GM19395 (cell line): ENCODE measurements around the gene TECTB.

Source experiments
- ATAC-seq: cut with Tn5 transposase; IDR thresholded peaks from one replicate; pipeline ENCODE4 v1.9.1; 2021; ENCODE audit warnings: mild to moderate bottlenecking, moderate library complexity; ENCODE audit not compliant: unreplicated experiment

The TECTB gene

GRCh38 chr10:112307358-112308124 lies 24.3 kb downstream of the TECTB start:
- ATAC-seq = peak; percentile 86

- ATAC-seq = peak; percentile 16
These were observed 24.9 kb downstream of the TECTB start for GRCh38 chr10:112308125-112308502.

- ATAC-seq = no peak
These were observed 28.3 kb downstream of the TECTB start for GRCh38 chr10:112311481-112311880.

DNA sequence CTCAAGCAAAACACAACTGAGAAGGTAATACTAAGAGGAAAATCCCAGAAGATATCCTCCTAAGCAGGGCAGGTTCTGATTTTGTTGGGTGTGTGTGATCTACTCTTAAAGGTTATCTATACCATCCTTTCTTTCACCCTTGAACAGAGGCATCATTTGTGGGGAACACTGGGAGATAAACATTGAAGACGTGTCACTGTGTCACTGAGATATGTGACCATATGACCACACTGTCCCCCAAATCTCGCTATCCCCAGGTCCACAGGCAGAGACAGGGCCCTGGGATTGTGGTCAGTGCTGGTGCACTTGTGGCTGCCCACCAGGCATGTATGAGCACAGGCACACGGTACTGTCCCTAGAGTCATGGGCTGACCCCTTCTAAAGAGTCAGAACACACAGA lies 30.0 kb downstream of the TECTB start:
- ATAC-seq = no peak

GRCh38 chr10:112313911-112314310 lies 30.7 kb downstream of the TECTB start:
- no peak for ATAC-seq

DNA sequence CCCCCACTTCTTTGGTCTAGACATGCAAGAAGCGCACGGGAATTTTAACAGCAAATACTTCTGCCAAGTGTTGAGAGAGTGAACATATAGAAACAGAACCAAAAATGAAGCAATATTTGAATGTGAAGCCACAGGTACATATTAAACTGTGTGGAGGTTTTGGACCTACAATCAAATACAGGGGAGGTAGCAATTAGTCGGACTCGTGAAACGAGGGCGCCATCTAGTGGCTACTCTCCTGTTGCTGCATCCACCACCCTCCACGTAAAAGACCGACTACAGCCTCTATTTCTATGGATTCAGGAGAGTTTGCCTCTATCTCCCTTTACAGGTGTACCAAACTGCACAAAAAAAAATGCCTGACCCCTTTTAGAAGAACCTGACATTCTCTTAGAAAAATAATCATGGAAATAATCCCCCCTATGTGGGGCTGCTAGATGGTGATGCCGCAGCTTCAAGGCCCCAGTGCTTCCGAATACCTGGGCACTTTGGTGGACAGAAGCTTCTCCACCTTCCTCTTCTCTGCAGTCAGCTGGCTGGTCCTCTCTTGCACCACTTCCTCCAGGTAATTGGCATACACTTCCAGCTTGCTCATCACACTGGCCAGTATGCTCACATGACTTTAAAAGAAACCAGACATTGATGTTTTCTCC lies 31.7 kb downstream of the TECTB start:
- peak; percentile 96 for ATAC-seq

- no peak for ATAC-seq
These were observed 44.5 kb downstream of the TECTB start for GRCh38 chr10:112327678-112328077.

DNA sequence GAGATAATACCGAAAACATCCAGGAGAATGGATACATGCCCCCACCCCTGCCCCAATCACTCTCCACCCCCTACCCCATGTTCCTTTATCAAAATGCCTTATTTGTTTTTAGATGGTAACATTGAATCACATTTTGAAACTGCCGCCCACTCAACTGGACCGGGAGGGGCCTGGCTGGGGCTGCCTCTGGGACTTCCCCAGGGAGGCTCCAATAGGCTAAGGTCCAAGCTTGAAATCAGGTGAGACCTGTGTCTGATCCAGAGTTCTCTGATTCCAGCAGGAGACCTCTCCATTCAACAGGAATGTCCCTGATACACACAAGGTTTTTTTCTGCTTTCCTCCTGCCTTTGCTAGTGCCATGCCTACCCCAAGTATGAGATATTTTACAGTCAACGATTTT lies 47.0 kb downstream of the TECTB start:
- ATAC-seq = no peak

- ATAC-seq = no peak
These were observed 47.5 kb downstream of the TECTB start for GRCh38 chr10:112330607-112331160.

GRCh38 chr10:112332022-112332421 lies 48.8 kb downstream of the TECTB start:
- ATAC-seq = no peak

GRCh38 chr10:112332509-112333228 lies 49.5 kb downstream of the TECTB start:
- no peak for ATAC-seq

GRCh38 chr10:112333452-112333851 lies 50.3 kb downstream of the TECTB start:
- ATAC-seq = no peak

DNA sequence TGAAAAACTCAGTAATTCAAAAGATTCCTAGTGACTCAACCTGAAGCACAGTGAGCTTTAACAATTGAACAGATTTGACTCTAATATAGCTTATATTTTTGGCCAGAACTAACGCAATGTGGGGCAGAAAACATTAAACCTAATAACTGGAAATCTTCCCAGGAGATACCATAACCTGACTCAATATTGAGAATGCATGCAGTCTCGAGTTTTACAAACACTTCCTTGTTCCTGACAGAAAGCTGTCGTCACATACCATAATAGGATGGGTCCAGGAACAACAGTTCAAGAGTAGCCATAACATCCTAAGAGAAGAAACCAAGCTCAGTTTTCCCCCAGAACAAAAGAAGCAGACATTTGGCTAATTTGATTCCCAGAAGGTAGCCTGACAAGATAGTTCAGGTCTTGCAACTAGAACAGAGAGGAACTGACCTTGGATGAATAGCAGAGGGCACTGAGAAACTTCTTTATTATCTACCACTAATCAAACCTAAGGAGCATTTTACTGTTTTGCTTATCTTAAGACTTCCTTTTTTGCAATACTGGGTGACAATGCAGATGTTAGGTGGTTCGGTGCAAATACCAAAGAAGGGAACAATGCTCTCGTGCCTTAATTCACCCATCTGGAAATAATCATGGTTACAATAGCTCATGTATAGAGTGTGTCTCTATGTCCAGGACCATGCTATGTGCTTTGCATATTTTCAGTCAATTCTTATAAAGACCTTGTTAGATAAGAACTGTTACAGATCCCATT lies 52.1 kb downstream of the TECTB start:
- no peak for ATAC-seq

DNA sequence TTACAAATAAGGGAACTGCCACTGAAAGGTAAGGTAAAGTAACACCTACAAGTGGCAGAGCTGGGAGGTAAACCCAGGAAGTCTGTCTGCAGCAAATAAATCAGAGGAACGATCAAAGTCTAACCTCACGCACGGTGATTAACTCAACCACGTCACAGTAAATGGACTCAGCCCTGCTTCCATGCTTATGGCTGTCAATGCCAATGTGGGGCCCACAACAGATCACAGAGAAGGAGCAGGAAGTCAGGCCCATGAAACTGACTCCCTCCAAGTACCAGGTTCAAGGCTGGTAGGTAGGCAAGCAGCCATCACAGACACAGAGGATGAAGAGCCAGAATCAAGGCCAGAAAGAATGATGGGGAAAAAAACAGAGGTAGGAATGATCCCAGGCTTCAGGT lies 52.7 kb downstream of the TECTB start:
- no peak for ATAC-seq

DNA sequence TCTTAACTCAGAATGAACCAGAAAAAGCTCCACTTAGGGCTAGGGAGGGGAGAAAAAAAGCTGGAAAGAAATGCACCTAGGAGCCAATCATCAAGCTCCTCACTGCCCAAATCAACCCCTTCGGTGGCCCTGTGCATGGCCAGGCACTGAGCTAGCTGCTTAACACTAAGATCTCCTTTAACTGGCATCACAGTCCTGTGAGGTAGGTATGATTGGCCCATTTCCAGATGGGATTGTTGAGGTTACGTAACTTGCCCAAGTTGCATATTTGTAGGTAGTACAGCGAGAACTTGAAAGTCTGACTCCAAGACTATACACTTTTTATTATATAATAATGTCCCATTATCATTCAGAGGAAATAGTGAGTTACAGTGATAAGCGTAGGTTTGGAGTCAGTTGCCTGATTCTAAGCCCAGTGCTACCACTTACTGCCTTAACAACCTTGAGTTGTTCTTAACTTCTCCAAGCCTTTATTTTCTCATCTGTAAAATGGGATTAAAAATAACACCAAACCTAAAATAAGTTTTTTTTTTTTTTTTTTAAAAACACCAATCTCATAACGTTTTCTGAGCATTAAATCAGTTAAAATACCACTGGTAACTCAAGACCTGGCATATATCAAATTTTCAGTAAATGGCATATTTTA lies 53.5 kb downstream of the TECTB start:
- no peak for ATAC-seq

DNA sequence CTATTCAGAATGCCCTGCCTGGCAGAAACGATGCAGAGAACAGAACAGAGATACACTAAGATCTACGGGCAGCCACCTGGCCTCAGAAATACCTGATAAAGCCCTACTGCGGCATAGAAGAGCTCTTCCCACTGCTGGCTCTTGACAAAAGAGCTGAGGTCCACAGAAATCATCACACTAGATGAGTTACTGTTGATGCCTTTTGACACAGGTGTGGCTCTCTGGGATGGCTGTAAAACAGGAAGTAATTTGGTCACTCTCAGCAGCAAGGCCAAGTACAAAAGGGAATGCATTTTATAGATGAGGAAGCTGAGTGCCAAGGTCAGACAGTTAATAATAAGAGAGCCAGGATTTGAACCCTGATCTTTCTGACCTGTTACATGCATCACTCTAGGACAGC lies 55.8 kb downstream of the TECTB start:
- ATAC-seq = no peak

GRCh38 chr10:112340601-112341000 lies 57.4 kb downstream of the TECTB start:
- no peak for ATAC-seq

GRCh38 chr10:112343056-112343806 lies 60.0 kb downstream of the TECTB start:
- ATAC-seq = no peak

- no peak for ATAC-seq
These were observed 61.1 kb downstream of the TECTB start for GRCh38 chr10:112344261-112344660.

- no peak for ATAC-seq
These were observed 62.0 kb downstream of the TECTB start for GRCh38 chr10:112345202-112345601.
